ENCODE data around the gene MRTFB.

Gene MRTFB

DNA sequence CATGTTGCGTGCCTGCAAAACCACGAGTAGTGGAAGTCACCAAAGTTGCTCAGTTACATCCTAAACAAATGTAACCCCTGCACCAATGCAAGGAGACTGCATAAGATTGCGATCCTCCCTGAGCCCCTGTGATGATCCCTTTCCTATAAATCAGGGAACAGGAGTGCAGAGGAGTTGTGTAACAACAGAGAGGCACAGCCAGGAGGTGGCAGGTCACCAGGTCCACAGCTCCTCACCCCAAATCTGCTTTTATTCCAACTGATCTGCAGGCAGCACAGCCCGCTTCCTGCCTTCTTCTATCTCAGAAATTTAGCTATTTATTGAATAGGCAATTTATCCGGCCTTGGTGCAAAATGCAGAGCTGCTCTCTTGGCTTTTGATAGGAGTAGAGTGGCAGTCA is 36.0 kb upstream of the MRTFB start:
- no peak for DNase-seq (ENCODE audit: low read depth)
- TF ChIP-seq MYC (IDR thresholded peaks at IDR 0.05; ENCODE audit: low read depth, low read length): no peak
- TF ChIP-seq MAX (IDR thresholded peaks at IDR 0.05; ENCODE audit: low read depth, low read length): no peak
- no peak for TF ChIP-seq POLR2A (IDR thresholded peaks at IDR 0.05; ENCODE audit: extremely low read depth, insufficient read length)
- TF ChIP-seq CTCF (IDR thresholded peaks at IDR 0.05; ENCODE audit: low read depth, low read length): no peak

GRCh38 chr16:14036889-14037288 is 34.2 kb upstream of the MRTFB start:
- DNase-seq (ENCODE audit: low read depth): no peak
- no peak for TF ChIP-seq CTCF (IDR thresholded peaks at IDR 0.05; ENCODE audit: low read depth, low read length)
- no peak for TF ChIP-seq POLR2A (IDR thresholded peaks at IDR 0.05; ENCODE audit: extremely low read depth, insufficient read length)
- no peak for TF ChIP-seq MYC (IDR thresholded peaks at IDR 0.05; ENCODE audit: low read depth, low read length)
- TF ChIP-seq MAX (IDR thresholded peaks at IDR 0.05; ENCODE audit: low read depth, low read length): no peak
- H3K4me3 ChIP-seq (ENCODE audit: low read depth, low read length): no peak overlapping the region

More for the DNA sequence above, 36.0 kb upstream of the MRTFB start:
- no peak overlapping the region for H3K4me3 ChIP-seq (ENCODE audit: low read depth, low read length)

- no peak for DNase-seq (ENCODE audit: low read depth)
- H3K4me3 ChIP-seq (ENCODE audit: low read depth, low read length): no peak overlapping the region
Measured at GRCh38 chr16:14037960-14038359, 33.2 kb upstream of the MRTFB start.

DNA sequence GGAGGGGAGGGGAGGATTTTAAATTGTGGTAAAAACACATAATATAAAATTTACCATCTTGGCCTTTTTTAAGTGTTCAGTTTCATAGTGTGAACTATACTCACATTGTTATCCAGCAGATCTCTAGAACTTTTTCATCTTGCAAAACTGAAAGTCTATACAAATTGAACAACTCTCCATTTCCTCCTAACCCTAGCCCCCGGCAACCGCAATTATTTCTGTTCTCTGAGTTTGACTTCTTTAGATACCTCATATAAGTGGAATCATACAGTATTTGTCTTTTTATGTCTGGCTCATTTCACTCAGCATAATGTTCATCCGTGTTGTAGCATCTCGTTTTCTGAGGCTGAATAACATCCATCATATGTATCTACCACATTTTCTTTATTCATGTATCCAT is 30.0 kb upstream of the MRTFB start:
- H3K4me3 ChIP-seq (ENCODE audit: low read depth, low read length): no peak overlapping the region

More at GRCh38 chr16:14037960-14038359, 33.2 kb upstream of the MRTFB start:
- TF ChIP-seq MAX (IDR thresholded peaks at IDR 0.05; ENCODE audit: low read depth, low read length): no peak
- no peak for TF ChIP-seq POLR2A (IDR thresholded peaks at IDR 0.05; ENCODE audit: extremely low read depth, insufficient read length)
- TF ChIP-seq CTCF (IDR thresholded peaks at IDR 0.05; ENCODE audit: low read depth, low read length): no peak
- TF ChIP-seq MYC (IDR thresholded peaks at IDR 0.05; ENCODE audit: low read depth, low read length): no peak

GRCh38 chr16:14042706-14043105 is 28.4 kb upstream of the MRTFB start:
- H3K4me3 ChIP-seq (ENCODE audit: low read depth, low read length): no peak overlapping the region
- TF ChIP-seq POLR2A (IDR thresholded peaks at IDR 0.05; ENCODE audit: extremely low read depth, insufficient read length) (no peak), MAX (IDR thresholded peaks at IDR 0.05; ENCODE audit: low read depth, low read length) (no peak), CTCF (IDR thresholded peaks at IDR 0.05; ENCODE audit: low read depth, low read length) (no peak), MYC (IDR thresholded peaks at IDR 0.05; ENCODE audit: low read depth, low read length) (no peak)
- DNase-seq (ENCODE audit: low read depth): no peak

More for the DNA sequence above, 30.0 kb upstream of the MRTFB start:
- no peak for DNase-seq (ENCODE audit: low read depth)
- TF ChIP-seq CTCF (IDR thresholded peaks at IDR 0.05; ENCODE audit: low read depth, low read length) (no peak), MAX (IDR thresholded peaks at IDR 0.05; ENCODE audit: low read depth, low read length) (no peak), MYC (IDR thresholded peaks at IDR 0.05; ENCODE audit: low read depth, low read length) (no peak), POLR2A (IDR thresholded peaks at IDR 0.05; ENCODE audit: extremely low read depth, insufficient read length) (no peak)

- no peak overlapping the region for H3K4me3 ChIP-seq (ENCODE audit: low read depth, low read length)
- no peak for DNase-seq (ENCODE audit: low read depth)
- no peak for TF ChIP-seq POLR2A (IDR thresholded peaks at IDR 0.05; ENCODE audit: extremely low read depth, insufficient read length)
- no peak for TF ChIP-seq MAX (IDR thresholded peaks at IDR 0.05; ENCODE audit: low read depth, low read length)
- TF ChIP-seq CTCF (IDR thresholded peaks at IDR 0.05; ENCODE audit: low read depth, low read length): no peak
- no peak for TF ChIP-seq MYC (IDR thresholded peaks at IDR 0.05; ENCODE audit: low read depth, low read length)
Measured at GRCh38 chr16:14043278-14043677, 27.8 kb upstream of the MRTFB start.

Data from NB4 (cell line).